ENCODE measurements around the gene SEMA3B. TPM values are rescaled to one million over a fixed set of nuclear protein-coding genes. Genes with fewer than 3 reads are reported as not detected.

SEMA3B gene
- total and polyA plus RNA-seq, 9 of the 15 experiments (the other 6 are each of a cell fraction or from before 2014, with no cell fraction given), result 0.03 to 1.8 (median 0.55) TPM; not detected in 1

- 0 out of 4 replicates have a peak, but pooled peaks of 1 of the 2 experiments have one; percentile 25 for TF ChIP-seq NONO (IDR thresholded peaks at IDR 0.05; ENCODE audit: low read depth in 2 of 2, low read length in 1 of 2)
- no peak for TF ChIP-seq ZNF583 (CRISPR knock-in tag; IDR thresholded peaks at IDR 0.05)
- no peak for TF ChIP-seq ETV6 (IDR thresholded peaks at IDR 0.05; ENCODE audit: borderline replicate concordance in 1 of 2, low read depth in 2 of 2, low read length in 1 of 2)
- 0 out of 2 replicates have a peak, but pooled peaks have one; percentile 29 for TF ChIP-seq ETV6 (CRISPR knock-in tag; IDR thresholded peaks at IDR 0.05; ENCODE audit: borderline replicate concordance)
- TF ChIP-seq POLR2AphosphoS5 (IDR thresholded peaks at IDR 0.05; ENCODE audit: control insufficient read depth, insufficient read depth, low read depth, low read length), result no peak
- no peak for TF ChIP-seq ILK (tag; IDR thresholded peaks at IDR 0.05; ENCODE audit: borderline replicate concordance, low read depth)
- no peak for TF ChIP-seq ZNF217 (CRISPR knock-in tag; IDR thresholded peaks at IDR 0.05)
- TF ChIP-seq PHF20 (IDR thresholded peaks at IDR 0.05; ENCODE audit: partially characterized antibody), result no peak
- TF ChIP-seq DLX4 (CRISPR knock-in tag; IDR thresholded peaks at IDR 0.05), result no peak
- TF ChIP-seq ZNF407 (IDR thresholded peaks at IDR 0.05; ENCODE audit: low read depth), result no peak
- TF ChIP-seq CAMTA2 (CRISPR knock-in tag; conservative IDR thresholded peaks at IDR 0.05), result no peak
- no peak for TF ChIP-seq CTCFL (IDR thresholded peaks at IDR 0.05; ENCODE audit: borderline replicate concordance, insufficient read depth, low read depth, low read length, poor library complexity, severe bottlenecking)
- TF ChIP-seq MAZ (CRISPR knock-in tag; conservative IDR thresholded peaks at IDR 0.05 in 1 of 2, IDR thresholded peaks at IDR 0.05 in 1 of 2), result no peak
- no peak for TF ChIP-seq EP300 (IDR thresholded peaks at IDR 0.05; ENCODE audit: low read length)
- no peak for TF ChIP-seq ZEB2 (IDR thresholded peaks at IDR 0.05)
- TF ChIP-seq ESRRB (CRISPR knock-in tag; IDR thresholded peaks at IDR 0.05; ENCODE audit: borderline replicate concordance), result no peak
- no peak for TF ChIP-seq TAL1 (IDR thresholded peaks at IDR 0.05)
Measured at GRCh38 chr3:50299929-50300680, 31.2 kb downstream of the SEMA3B start (continued).
